GM18868 (cell line): ENCODE measurements around the gene GPR39.

Source experiments
- ATAC-seq: cut with Tn5 transposase; IDR thresholded peaks from one replicate; pipeline ENCODE4 v1.9.1; 2021; ENCODE audit warnings: mild to moderate bottlenecking, moderate library complexity; ENCODE audit not compliant: unreplicated experiment

The GPR39 gene

DNA sequence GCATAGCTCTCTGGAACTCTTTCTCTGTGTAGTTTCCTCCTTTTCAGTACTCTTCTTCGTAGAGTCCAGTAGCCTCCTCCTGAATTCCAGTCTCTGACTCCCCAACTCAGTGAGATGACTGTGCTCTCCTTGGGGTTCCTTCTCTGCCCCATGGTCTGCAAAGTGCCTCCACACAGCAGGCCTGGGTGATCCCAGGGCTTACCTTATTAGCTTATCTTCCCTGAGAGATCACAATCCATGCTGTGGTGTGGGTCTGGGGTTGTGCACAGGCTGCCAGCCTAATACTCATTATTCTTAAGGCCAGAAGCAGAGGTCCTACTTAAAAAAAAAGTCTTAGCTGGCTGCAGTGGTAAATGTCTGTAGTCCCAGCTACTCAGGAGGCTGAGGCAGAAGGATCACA is 4.6 kb upstream of the GPR39 start:
- no peak for ATAC-seq

- no peak for ATAC-seq
Observed at GRCh38 chr2:132414081-132414480, 2.5 kb upstream of the GPR39 start.

GRCh38 chr2:132415256-132415914 is 1.2 kb upstream of the GPR39 start:
- no peak for ATAC-seq

DNA sequence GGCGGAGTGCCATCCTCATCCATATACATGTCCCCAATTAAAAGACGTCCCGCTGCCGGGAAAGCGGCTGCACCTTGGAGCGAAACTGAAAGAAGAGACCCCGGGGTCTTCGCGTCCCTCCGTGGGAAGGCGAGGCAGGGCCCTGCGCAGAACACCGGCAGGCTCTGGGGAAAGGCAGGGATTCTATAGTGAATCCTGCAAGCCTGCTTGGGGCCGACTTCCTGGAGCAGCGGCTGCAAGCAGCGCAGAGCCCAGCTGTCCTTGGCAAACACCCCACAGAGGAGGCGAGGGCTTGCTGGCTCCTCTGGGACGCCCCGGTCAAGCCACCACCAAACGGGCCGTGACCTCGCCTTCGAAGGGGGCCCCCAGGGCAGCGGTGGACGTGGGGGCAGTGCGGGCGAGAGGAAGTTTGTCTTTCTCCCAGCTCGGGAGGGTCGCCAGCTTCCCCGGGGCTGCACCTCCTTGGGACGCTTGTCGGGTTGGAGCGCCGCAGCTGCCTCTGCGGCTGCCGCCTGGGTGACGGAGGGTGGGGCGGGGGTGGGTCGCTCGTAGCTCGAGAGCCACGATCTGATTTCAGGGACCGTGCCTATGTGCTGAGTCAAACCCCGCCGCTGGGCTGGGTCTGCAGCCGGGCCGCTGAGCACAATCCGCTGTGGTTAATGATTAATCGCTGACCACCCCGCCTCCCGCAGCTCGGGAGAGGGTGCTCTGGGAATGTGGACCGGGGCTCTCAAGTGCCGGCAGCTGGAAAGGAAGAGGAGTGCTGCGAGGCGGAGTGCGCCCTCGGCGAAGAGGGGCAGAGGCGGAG is 486 bp upstream of the GPR39 start:
- no peak for ATAC-seq

DNA sequence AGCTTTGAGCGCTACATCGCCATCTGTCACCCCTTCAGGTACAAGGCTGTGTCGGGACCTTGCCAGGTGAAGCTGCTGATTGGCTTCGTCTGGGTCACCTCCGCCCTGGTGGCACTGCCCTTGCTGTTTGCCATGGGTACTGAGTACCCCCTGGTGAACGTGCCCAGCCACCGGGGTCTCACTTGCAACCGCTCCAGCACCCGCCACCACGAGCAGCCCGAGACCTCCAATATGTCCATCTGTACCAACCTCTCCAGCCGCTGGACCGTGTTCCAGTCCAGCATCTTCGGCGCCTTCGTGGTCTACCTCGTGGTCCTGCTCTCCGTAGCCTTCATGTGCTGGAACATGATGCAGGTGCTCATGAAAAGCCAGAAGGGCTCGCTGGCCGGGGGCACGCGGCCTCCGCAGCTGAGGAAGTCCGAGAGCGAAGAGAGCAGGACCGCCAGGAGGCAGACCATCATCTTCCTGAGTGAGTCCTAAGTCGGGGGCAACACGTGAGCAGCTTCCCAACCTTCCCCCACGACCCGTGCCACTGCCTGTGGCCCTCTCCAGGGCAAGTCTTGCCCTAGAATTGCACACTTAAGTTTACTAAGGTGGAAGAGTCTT is 928 bp downstream of the GPR39 start:
- ATAC-seq, result no peak

GRCh38 chr2:132419235-132419634 is 2.6 kb downstream of the GPR39 start:
- ATAC-seq, result no peak

DNA sequence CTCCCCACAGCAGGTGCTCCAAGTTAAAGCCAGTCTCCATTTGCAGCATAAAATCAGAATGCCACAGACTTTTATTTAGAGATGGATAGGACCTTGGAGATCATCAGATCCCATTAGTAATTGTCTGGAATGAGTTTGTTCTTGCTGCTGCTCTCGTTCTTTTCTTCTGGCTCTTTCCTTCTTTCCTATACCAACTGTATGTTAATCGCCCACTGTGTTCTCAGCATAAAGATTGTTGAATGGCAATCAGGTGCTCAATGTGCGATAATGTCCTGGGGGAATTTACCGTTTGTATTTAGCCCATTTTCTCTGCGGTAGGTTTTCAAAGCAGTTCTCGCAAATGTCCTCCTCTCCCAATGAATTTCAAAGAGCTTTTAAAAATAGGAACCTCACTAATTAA is 3.3 kb downstream of the GPR39 start:
- no peak for ATAC-seq

DNA sequence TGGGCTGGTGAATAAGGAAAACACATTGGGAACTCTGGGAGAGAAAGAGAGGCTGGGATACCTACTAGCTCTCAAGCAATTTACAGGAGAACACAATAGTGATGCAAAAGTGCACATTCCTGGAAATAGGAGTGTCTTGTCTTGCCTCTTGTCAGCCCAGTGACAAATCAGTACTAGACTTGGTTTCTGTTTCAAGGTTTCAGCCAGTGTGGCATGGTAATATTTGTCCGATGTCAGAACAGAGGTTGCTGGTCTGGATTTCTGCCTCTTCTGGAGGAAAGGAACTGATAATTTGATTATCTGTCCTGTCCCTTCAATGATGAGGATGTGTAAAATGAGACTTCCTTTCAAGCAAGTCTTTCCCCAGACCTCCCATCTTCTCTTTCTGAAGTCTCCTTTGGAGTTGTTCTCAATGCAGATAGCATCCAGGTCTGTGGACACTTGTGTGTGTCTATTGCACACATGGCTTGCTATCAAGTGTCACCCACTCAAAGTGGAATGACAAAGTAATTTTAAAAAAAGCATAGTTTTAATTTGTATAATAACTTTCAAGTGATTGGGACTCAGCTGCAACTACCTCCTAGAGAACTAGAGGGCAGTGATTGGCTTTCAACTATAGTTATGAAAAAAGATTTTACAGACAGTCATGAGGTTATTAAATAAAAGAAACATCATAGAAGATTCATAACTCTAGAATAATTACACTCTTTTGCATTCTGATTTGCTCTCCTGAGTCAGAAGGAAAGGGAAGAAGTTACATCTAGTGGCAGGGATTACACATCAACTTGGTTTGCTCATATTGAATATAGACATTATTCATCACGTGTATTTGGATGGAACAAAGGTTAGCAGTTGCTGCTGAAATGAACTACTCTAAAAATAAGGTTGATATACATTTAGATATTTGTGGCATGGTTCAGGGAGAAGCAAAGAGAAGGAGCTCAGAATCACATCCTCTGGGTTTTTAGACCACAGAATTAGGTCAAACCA is 4.5 kb downstream of the GPR39 start:
- no peak for ATAC-seq

DNA sequence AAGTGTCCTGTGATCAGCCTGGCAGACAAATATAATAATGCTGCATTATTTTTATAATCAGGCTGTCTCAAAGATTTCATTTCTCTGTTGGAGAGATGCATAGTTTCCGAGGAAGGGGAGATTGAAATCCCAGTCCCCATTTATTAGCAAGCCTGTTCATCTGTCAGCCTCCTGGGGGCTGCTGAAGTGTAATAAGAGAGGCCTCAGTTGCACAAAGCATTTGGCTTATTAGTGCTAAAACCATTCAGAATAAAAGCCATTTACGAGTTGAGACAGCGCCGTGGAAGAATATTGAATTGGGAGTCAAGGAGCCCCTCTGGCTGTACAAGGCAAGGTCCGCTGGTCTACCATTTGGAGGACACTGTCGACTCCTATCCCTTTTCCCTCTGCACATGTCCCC is 6.1 kb downstream of the GPR39 start:
- no peak for ATAC-seq

DNA sequence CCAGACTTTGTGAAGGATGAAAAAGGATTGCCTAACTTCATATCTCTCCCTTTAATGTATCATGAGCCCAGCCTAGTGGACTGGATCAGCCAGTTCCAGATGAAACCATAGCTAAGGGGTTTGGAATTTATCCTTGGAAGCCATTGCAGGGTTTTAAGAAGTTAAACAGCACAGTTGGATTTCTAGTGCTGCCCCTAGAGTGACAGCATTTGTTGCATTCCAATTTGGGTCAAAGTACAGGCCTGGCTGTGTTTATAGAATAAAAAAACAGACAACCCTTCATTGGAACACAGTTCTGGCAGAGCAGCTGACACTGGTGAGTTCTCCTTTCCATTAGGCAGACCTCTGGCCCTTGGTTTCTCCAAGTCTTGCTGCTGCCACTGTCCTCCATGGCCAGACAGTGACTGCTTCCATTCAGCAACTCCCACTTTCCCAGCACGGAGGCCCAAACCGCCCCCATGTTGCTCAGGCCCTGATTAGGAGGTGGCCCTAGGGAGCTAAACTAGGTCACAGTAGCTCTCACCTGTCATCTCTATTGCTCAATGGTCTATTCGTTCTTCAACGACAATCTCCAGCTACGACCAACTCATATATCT is 8.0 kb downstream of the GPR39 start:
- ATAC-seq, result no peak

DNA sequence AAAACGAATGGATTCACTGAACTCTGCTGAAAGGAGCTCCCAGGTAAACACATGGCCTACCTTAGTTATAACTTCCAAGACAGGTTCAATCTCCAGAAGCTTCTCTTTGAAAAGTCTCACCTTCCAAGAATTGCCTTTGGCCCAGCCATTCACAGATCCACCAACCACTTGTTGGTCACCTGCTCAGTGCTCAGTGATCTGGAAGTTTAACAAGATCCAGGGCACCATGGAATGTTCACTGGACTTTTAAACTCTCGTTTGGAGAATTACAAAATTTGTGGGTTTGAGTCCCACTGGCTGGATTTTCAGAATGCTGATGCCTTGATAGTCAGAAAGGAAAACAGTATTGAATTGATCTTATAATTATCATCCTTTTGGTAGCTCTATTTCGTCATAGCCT is 9.4 kb downstream of the GPR39 start:
- no peak for ATAC-seq

GRCh38 chr2:132426656-132427055 is 10.1 kb downstream of the GPR39 start:
- no peak for ATAC-seq

DNA sequence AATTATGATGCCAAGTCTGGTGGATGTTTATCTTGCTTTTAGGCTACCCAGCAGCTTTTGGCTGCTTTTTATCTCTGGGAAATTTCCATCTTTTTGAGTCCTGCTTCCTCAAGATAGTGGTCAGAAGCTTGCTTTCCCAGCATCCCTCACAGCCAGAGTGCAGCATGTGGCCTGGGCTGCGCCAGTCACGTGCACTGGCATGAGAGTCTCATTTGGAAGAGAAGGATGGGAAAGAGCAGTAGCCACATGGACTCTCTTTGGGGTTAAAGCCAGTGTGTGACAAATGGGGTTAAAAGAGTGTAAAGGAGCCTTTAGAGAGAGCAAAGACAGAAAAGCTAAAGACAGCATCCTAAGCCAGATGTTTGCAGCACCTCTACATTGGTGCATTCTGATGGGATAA is 12.7 kb downstream of the GPR39 start:
- no peak for ATAC-seq

DNA sequence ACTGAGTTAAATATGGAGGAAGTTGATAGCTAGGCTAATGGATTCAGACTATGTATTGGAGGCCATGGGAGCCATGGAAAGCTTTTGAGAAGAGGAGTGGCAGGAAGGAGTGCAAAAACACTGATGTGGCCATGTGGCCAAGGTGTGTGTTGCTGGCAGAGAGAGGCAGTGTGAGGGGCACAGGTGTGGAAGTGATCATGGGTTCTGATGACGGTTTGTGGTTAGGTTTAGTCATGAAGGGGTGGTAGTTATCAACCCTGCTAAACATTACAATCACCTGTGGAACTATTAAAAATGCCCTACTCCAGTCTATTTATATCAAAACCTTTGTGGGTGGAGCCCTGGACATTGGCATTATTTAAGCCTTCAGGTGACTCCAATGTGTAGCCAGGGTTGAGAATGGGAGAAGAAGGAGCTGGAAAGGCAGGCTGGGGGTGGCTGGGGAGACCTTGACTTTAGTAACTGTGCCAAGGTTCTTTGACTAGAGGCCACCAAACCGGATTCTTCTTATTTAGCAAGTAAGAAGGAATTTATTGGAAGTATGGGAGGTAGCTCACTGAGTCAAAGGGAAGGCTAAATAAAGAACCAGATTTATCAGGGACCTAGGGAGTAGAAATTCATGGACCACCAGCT is 13.5 kb downstream of the GPR39 start:
- no peak for ATAC-seq

GRCh38 chr2:132430895-132431294 is 14.3 kb downstream of the GPR39 start:
- ATAC-seq, result no peak

DNA sequence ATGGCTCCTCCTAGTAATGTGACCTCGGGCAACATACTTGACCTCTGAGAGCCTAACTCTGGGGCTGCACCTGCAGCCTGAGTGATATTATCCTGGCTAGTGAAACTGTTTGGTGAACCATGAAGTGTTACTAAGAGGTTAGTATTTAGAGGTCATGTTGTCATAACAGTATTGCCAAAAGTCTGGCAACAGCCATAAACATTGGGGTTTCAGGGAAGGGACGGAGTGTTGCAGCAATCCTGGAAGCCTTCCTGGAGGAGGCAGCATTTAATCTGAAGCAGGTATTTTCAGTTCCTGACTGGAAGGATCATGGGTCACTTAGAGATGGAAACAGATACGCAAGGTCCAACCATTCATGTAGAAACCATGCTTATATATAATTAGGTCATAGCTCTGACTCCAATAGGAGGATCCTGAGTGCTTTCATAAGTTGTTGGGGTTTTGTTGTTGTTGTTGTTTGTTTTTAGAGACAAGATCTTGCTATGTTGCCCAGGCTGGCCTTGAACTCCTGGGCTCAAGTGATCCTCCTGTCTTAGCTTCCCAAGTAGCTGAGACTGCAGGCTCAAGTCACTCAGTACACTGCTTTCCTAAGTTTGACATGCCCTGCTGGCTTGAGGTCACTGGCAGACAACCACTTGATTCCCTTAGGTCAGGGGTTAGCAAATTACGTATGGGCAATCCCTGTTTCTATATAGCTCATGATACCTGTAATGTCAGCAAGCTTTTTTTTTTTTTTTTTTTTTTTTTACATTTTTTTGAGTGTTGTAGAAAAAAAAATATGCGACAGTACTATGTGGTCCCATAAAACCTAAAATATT is 21.5 kb downstream of the GPR39 start:
- ATAC-seq, result no peak

GRCh38 chr2:132438691-132439090 is 22.1 kb downstream of the GPR39 start:
- no peak for ATAC-seq

DNA sequence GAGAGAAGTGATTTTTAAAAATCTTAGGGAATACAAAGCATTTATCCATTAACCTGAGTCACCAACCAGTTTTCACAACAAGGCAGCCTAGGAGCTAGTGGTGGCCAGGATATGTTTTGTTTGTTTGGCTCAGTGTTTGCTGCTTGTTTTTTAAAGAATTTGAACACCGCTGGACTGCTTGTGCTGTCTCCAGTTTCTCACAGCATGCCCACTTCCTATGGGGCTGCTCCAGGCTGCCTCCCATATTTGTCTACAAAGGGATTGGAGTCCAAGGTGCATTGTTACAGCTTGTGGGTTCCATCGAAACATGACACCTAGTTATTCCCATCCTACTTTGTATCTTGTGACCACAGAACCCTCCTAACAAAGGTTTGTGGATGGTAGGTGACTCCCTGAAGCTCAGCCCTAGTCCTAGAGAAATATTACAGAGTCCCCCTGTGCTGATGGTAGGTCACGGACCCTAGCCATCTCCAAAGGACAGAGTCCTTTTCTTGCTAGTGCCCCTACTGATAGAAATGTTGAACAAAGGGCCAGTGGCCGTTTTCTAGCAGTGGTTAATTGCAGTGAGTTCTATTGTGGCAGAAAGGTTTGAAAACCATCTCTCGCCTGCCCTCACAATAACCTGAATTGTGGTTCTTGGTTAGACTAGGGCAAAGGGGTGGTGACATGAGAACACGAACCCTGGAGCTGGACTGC is 23.2 kb downstream of the GPR39 start:
- no peak for ATAC-seq

DNA sequence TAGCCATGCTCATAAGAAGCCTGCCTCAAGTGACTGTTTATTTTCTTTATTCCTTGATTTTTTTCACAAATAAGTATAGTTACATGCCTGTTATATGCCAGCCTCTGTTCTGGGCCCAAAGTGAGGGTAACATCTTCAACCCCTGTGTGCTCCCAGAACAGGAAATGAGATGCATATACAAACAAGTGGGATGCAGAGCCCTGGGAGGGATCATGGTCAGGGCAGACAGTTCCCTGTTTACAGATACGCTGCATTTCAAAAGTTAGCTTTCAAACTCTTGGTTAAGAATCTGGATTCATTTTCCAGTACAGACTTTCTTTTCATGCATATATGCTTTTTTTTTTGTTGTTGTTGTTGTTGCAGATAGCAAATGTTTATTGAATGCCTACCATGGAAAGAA is 24.4 kb downstream of the GPR39 start:
- no peak for ATAC-seq
